HUES64 (cell line): ENCODE data around the gene OR6S1.

Experiments used
- H3K27ac ChIP-seq: 2 replicates; pipeline ENCODE4 v1.7.0; 2013; ENCODE audit warnings: low read depth, low read length, inconsistent platforms
- H3K27me3 ChIP-seq: 2 replicates; pipeline ENCODE4 v1.6.1; 2013; ENCODE audit warnings: mild to moderate bottlenecking, low read length; ENCODE audit not compliant: insufficient read depth
- H3K36me3 ChIP-seq: 2 replicates; pipeline ENCODE4 v1.6.1; 2013; ENCODE audit warnings: mild to moderate bottlenecking, low read length; ENCODE audit not compliant: insufficient read depth
- H3K4me1 ChIP-seq: 2 replicates; pipeline ENCODE4 v1.6.1; 2013; ENCODE audit warnings: mild to moderate bottlenecking, low read length, moderate library complexity; ENCODE audit not compliant: insufficient read depth
- H3K4me3 ChIP-seq: 2 replicates; pipeline ENCODE4 v1.5.1; 2013; ENCODE audit warnings: mild to moderate bottlenecking, low read length, moderate library complexity
- H3K9ac ChIP-seq: 2 replicates; pipeline ENCODE4 v1.6.1; 2013; ENCODE audit warnings: mild to moderate bottlenecking, low read depth, low read length
- H3K9me3 ChIP-seq: 2 replicates; pipeline ENCODE4 v1.6.1; 2013; ENCODE audit warnings: low read depth, low read length; ENCODE audit not compliant: insufficient read depth
- WGBS: fragments of 150-250, 120-280 bp; methylation state at CpG from one replicate; pipeline ENCODE4 v1.1.7; 2013; ENCODE audit warnings: missing lambda C conversion rate; 5-methylcytosine and 5-hydroxymethylcytosine counted together

The OR6S1 gene

DNA sequence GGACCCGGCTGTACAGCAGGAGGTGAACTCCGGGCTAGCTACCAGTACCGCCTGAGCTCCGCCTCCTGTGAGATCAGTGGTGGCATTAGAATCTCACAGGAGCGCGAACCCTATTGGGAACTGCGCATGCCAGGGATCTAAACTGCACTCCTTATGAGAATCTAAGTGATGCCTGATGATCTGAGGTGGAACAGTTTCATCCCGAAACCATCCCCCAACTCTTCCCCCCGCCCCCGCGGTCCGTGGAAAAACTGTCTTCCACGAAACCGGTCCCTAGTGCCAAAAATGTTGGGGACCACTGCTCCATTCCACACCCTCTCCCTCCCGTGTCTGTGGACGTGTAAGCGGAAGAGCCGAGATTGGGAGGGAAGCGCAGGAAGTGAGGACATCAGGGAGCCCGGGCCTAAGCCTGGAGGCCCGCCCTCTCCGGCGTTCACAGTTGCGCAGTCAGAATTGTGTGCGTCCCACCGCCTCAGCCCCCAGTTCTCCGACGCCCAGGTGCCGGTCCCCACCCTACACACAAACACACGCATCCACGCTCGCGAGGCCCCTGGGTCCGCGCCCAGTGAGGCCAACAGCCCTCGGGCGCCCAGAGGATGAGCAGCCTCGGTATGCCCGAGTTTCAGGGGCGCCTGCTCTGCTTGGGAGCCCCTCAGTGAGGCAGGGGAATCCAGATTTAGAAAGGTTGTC is 41.1 kb upstream of the OR6S1 start:
- Histone ChIP-seq H3K27ac (peak overlapping the region; percentile 78), H3K9me3 (no peaks in the 10 kb centered on the region), H3K4me3 (peak overlapping the region; percentile 78), H3K9ac (peak overlapping the region; percentile 74), H3K36me3 (no peaks in the 10 kb centered on the region), H3K4me1 (peaks cover 7% of the 10 kb centered on the region; the same call in 1 of the 2 replicates), H3K27me3 (peaks cover 2% of the 10 kb centered on the region; the same call in 1 of the 2 replicates)
- WGBS, result under 1% methylated on average over 40 of the region's 40 CpGs

GRCh38 chr14:20682127-20682434 is 40.6 kb upstream of the OR6S1 start:
- Histone ChIP-seq H3K36me3 (no peaks in the 10 kb centered on the region), H3K9ac (peak overlapping the region; percentile 74), H3K9me3 (no peaks in the 10 kb centered on the region), H3K27ac (peak overlapping the region; percentile 78), H3K4me3 (peak overlapping the region; percentile 78), H3K27me3 (peaks cover 2% of the 10 kb centered on the region; the same call in 1 of the 2 replicates), H3K4me1 (peaks cover 7% of the 10 kb centered on the region; the same call in 1 of the 2 replicates)
- WGBS, result under 1% methylated on average over 11 of the region's 11 CpGs

DNA sequence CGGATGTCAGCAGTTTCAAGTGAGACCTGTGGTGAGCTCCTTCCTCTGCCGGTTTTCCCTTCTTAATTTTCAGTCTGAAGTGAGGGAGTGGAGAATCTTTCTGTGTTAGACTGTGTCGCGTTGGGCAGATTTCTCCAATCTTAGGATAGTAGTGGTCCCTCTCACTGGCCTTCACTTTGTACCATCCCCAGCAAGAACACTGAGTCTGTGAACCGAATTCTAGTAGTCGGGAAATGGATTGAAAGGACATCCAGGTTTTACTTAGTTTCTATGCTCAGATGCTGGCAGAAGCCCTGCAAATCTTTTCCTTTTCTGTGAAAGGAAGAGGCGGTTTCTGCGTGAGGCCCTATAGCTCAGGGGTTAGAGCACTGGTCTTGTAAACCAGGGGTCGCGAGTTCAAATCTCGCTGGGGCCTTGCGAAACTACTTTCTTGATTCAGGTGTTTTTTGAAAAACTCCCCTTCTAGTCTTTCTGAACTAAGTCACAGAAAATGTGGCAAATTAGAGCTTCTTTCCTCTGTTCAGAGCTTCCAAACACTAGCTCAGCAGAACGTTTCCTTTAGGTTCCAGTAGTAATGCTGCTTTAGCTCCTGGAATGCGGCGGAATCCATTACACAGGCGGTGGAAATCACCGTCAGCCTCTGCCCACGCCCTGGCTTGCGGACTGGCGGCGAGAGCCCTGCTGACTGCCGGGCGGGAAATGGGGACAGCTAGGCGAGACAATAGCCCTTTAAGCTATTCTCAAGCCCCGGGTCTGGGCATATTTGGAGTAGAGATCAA is 40.0 kb upstream of the OR6S1 start:
- Histone ChIP-seq H3K36me3 (no peaks in the 10 kb centered on the region), H3K4me1 (peaks cover 8% of the 10 kb centered on the region; the same call in 1 of the 2 replicates), H3K9ac (peak overlapping the region; percentile 74), H3K27me3 (peaks cover 2% of the 10 kb centered on the region; the same call in 1 of the 2 replicates), H3K9me3 (no peaks in the 10 kb centered on the region), H3K27ac (peak overlapping the region; percentile 78), H3K4me3 (peak overlapping the region; percentile 78)
- WGBS, result 1% methylated on average over 25 of the region's 25 CpGs

DNA sequence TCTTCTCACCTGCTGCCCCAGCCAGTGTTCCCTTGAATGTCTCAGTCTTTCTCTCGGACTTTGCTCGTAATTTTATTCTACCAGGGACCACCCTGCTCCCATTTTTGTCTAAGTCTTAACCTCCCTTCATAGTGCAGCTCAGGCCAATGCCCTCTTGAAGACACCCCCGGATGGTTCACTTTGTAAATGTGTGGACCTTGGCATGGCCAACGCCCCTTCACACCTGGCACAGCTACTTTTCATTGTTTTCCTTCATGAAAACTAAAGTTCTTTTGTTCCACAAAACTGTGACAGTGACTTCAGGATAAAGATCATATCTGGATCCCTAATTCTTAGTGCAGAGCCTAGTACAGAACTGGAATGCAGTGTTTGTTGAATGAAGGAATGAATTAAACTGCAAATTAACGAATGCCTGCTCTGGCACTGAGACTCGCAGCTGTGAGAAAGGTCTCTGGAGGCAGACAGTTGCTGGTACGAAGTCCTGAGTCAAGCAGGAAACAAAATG is 39.4 kb upstream of the OR6S1 start:
- Histone ChIP-seq H3K27ac (no peak overlapping the region), H3K9me3 (no peaks in the 10 kb centered on the region)
- WGBS, result 23% methylated on average over 7 of the region's 7 CpGs

DNA sequence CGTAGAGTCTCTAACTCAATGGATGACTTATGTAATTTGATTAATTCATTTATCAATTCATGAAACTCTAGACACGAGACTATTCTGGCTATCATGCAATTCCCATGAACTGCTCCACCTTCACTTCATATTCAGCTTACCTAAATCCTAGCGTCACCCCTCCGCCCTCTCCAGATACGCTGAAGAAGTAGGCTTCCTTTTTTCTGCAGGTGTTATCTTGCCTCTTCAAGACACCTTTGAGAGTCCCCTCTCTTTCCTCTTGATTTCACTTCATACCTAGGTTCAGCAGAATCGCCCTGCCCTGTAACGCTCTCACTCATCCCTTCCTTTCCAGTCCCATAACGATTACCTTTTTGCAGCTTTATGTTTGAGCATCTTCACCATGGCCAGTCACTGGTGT is 38.9 kb upstream of the OR6S1 start:
- Histone ChIP-seq H3K27ac (no peak overlapping the region), H3K4me1 (peaks cover 14% of the 10 kb centered on the region; the same call in 1 of the 2 replicates), H3K9ac (no peak overlapping the region), H3K36me3 (no peaks in the 10 kb centered on the region), H3K4me3 (peak overlapping the region; percentile 78), H3K27me3 (peaks cover under 1% of the 10 kb centered on the region; the same call in 1 of the 2 replicates), H3K9me3 (no peaks in the 10 kb centered on the region)
- whole genome bisulfite sequencing, result 80% methylated on average over 6 of the region's 8 CpGs

More for the DNA sequence above, 39.4 kb upstream of the OR6S1 start:
- peak overlapping the region; percentile 78 for H3K4me3 ChIP-seq
- no peaks in the 10 kb centered on the region for H3K36me3 ChIP-seq
- peaks cover 14% of the 10 kb centered on the region; the same call in 1 of the 2 replicates for H3K4me1 ChIP-seq
- peaks cover 2% of the 10 kb centered on the region; the same call in 1 of the 2 replicates for H3K27me3 ChIP-seq
- peak overlapping the region; percentile 66; the same call in 1 of the 2 replicates for H3K9ac ChIP-seq

DNA sequence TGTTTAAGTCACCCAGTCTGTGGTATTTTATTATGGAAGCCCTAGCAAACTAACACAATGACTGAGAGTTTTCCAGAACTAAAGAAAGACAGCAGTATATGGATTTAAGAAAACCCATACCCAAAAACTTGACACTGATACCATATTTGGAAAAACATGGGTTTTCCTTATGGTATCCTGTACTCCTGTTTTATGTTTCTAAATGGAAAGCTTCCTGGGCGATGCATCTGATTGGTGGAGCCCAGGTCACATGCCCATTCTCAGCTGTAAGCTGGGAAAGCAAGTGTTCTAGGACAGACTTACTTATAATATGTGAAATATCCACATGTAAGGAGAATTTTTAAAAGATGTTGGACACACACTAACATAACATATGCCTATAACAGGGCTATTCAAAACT is 38.4 kb upstream of the OR6S1 start:
- Histone ChIP-seq H3K9ac (no peak overlapping the region), H3K4me1 (peaks cover 14% of the 10 kb centered on the region)
- WGBS, result 87% methylated on average over 1 of the region's 1 CpG

GRCh38 chr14:20676072-20676471 is 34.6 kb upstream of the OR6S1 start:
- H3K9me3 ChIP-seq, result no peaks in the 10 kb centered on the region
- no peak overlapping the region for H3K4me3 ChIP-seq
- H3K9ac ChIP-seq, result no peak overlapping the region
- no peaks in the 10 kb centered on the region for H3K27me3 ChIP-seq
- no peak overlapping the region for H3K27ac ChIP-seq
- peaks cover 18% of the 10 kb centered on the region for H3K4me1 ChIP-seq
- no peaks in the 10 kb centered on the region for H3K36me3 ChIP-seq
- 96% methylated on average over 2 of the region's 2 CpGs for WGBS

More for the DNA sequence above, 38.4 kb upstream of the OR6S1 start:
- no peak overlapping the region for H3K27ac ChIP-seq
- H3K36me3 ChIP-seq, result no peaks in the 10 kb centered on the region
- no peaks in the 10 kb centered on the region for H3K9me3 ChIP-seq
- peak overlapping the region; percentile 78; the same call in 1 of the 2 replicates for H3K4me3 ChIP-seq
- no peaks in the 10 kb centered on the region; the same call in 1 of the 2 replicates for H3K27me3 ChIP-seq

GRCh38 chr14:20675669-20676068 is 34.2 kb upstream of the OR6S1 start:
- Histone ChIP-seq H3K9ac (no peak overlapping the region), H3K27me3 (no peaks in the 10 kb centered on the region), H3K36me3 (no peaks in the 10 kb centered on the region), H3K27ac (no peak overlapping the region), H3K4me3 (no peak overlapping the region), H3K4me1 (peaks cover 15% of the 10 kb centered on the region), H3K9me3 (no peaks in the 10 kb centered on the region)
- WGBS, result 94% methylated on average over 2 of the region's 2 CpGs

- WGBS, result 90% methylated on average over 4 of the region's 4 CpGs
- no peaks in the 10 kb centered on the region for H3K9me3 ChIP-seq
- no peak overlapping the region for H3K4me3 ChIP-seq
- no peaks in the 10 kb centered on the region for H3K36me3 ChIP-seq
- H3K9ac ChIP-seq, result no peak overlapping the region
- H3K4me1 ChIP-seq, result peaks cover 11% of the 10 kb centered on the region
- H3K27ac ChIP-seq, result no peak overlapping the region
- no peaks in the 10 kb centered on the region for H3K27me3 ChIP-seq
Measured at GRCh38 chr14:20671597-20672283, 30.2 kb upstream of the OR6S1 start.

GRCh38 chr14:20668969-20669368 is 27.5 kb upstream of the OR6S1 start:
- Histone ChIP-seq H3K27ac (no peak overlapping the region), H3K9me3 (no peaks in the 10 kb centered on the region), H3K9ac (no peak overlapping the region), H3K4me1 (no peaks in the 10 kb centered on the region), H3K36me3 (no peaks in the 10 kb centered on the region), H3K27me3 (peaks cover 8% of the 10 kb centered on the region), H3K4me3 (no peak overlapping the region)
- WGBS, result 82% methylated on average over 2 of the region's 2 CpGs

- Histone ChIP-seq H3K9ac (no peak overlapping the region), H3K27ac (no peak overlapping the region), H3K36me3 (no peaks in the 10 kb centered on the region), H3K4me3 (no peak overlapping the region), H3K27me3 (peaks cover 15% of the 10 kb centered on the region), H3K4me1 (no peaks in the 10 kb centered on the region), H3K9me3 (no peaks in the 10 kb centered on the region)
- 100% methylated on average over 2 of the region's 2 CpGs for WGBS
Measured at GRCh38 chr14:20667957-20668356, 26.5 kb upstream of the OR6S1 start.
